ENCODE measurements around the gene SOWAHA.

DNA sequence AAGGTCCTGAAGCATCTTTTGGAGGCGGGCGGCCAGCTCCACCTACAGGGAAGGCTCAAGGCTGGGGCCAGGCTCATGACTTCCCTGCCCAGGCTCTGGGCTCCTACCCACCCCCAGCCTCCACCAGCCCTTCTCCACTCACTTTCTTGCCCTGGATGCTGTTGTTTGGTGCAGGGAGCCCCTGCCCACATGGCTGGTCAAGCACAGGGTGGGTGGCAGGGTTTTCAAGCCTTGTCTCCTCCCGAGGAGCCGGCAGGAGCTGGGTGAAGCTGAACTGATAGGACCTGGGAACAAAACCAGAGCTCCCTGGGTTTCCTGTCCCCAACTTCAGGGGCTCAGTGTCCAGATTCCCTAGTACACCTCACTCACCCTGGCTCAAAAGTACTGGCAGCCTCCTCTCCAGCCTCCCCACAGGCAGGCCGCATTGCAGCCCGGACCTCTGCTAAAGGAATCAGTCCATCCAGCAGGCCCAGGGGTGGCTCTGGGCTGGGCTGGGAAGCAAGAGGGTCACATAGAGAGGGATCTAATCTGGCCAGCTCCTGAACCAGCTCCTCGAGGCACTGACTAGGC is 10.5 kb downstream of the SOWAHA start:
- TF ChIP-seq POLR2AphosphoS5 (IDR thresholded peaks at IDR 0.05; ENCODE audit: low read depth, low read length) = no peak
- TF ChIP-seq SIN3A (IDR thresholded peaks at IDR 0.05; ENCODE audit: borderline replicate concordance, insufficient read depth, low read length) = no peak
- TF ChIP-seq TAF1 (IDR thresholded peaks at IDR 0.05; ENCODE audit: borderline replicate concordance, insufficient read depth, low read length) = no peak
- TF ChIP-seq, protein P1, sequence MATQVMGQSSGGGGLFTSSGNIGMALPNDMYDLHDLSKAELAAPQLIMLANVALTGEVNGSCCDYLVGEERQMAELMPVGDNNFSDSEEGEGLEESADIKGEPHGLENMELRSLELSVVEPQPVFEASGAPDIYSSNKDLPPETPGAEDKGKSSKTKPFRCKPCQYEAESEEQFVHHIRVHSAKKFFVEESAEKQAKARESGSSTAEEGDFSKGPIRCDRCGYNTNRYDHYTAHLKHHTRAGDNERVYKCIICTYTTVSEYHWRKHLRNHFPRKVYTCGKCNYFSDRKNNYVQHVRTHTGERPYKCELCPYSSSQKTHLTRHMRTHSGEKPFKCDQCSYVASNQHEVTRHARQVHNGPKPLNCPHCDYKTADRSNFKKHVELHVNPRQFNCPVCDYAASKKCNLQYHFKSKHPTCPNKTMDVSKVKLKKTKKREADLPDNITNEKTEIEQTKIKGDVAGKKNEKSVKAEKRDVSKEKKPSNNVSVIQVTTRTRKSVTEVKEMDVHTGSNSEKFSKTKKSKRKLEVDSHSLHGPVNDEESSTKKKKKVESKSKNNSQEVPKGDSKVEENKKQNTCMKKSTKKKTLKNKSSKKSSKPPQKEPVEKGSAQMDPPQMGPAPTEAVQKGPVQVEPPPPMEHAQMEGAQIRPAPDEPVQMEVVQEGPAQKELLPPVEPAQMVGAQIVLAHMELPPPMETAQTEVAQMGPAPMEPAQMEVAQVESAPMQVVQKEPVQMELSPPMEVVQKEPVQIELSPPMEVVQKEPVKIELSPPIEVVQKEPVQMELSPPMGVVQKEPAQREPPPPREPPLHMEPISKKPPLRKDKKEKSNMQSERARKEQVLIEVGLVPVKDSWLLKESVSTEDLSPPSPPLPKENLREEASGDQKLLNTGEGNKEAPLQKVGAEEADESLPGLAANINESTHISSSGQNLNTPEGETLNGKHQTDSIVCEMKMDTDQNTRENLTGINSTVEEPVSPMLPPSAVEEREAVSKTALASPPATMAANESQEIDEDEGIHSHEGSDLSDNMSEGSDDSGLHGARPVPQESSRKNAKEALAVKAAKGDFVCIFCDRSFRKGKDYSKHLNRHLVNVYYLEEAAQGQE (IDR thresholded peaks at IDR 0.05; ENCODE audit: insufficient read depth in 1 of 2, low read depth in 2 of 2, low read length in 2 of 2) = no peak
